AG10803 (cell line): Measurements from ENCODE around the gene SRPRA.

ENCODE experiments used
- DNase-seq: peaks from one replicate; pipeline ENCODE4 v3.0.0; 2010; ENCODE audit warnings: low read depth
- H3K4me3 ChIP-seq: 2 replicates; pipeline ENCODE4 v1.5.1; 2011; ENCODE audit warnings: mild to moderate bottlenecking, low read length, control low read depth
- CTCF ChIP-seq: conservative IDR thresholded peaks from 2 replicates; pipeline ENCODE4 v1.5.1; 2011; ENCODE audit warnings: mild to moderate bottlenecking, low read length, control low read depth, inconsistent platforms

SRPRA gene

GRCh38 chr11:126231725-126232459 lies 36.8 kb downstream of the SRPRA start:
- DNase-seq = peak; percentile 51
- no peak for TF ChIP-seq CTCF
- no peak overlapping the region for H3K4me3 ChIP-seq

- peak; percentile 65 for DNase-seq
Measured at GRCh38 chr11:126229858-126230540, 38.7 kb downstream of the SRPRA start.

GRCh38 chr11:126226334-126227084 lies 42.2 kb downstream of the SRPRA start:
- TF ChIP-seq CTCF = no peak
- no peak overlapping the region for H3K4me3 ChIP-seq
- DNase-seq = no peak

More at GRCh38 chr11:126229858-126230540, 38.7 kb downstream of the SRPRA start:
- TF ChIP-seq CTCF = no peak
- H3K4me3 ChIP-seq = no peak overlapping the region

GRCh38 chr11:126225295-126225665 lies 43.4 kb downstream of the SRPRA start:
- H3K4me3 ChIP-seq = no peak overlapping the region
- no peak for TF ChIP-seq CTCF
- DNase-seq = no peak

- H3K4me3 ChIP-seq = no peak overlapping the region
- TF ChIP-seq CTCF = no peak
- DNase-seq = no peak
Measured at GRCh38 chr11:126224647-126225294, 43.9 kb downstream of the SRPRA start.

GRCh38 chr11:126219547-126219946 lies 49.1 kb downstream of the SRPRA start:
- DNase-seq = no peak
- no peak for TF ChIP-seq CTCF

More at GRCh38 chr11:126219547-126219946, 49.1 kb downstream of the SRPRA start:
- H3K4me3 ChIP-seq = no peak overlapping the region
